ENCODE data around the gene DOCK1.

DOCK1 gene

GRCh38 chr10:127326883-127327282, 421.7 kb downstream of the DOCK1 start:
- no peak for DNase-seq

- DNase-seq: no peak
These were observed 426.5 kb downstream of the DOCK1 start for GRCh38 chr10:127331696-127332095.

- no peak for DNase-seq
These were observed 427.4 kb downstream of the DOCK1 start for GRCh38 chr10:127332631-127333030.

GRCh38 chr10:127337801-127338200, 432.6 kb downstream of the DOCK1 start:
- DNase-seq: no peak

- DNase-seq: no peak
These were observed 433.3 kb downstream of the DOCK1 start for GRCh38 chr10:127338399-127339110.

GRCh38 chr10:127343821-127344220, 438.6 kb downstream of the DOCK1 start:
- DNase-seq: no peak

- DNase-seq: no peak
These were observed 439.1 kb downstream of the DOCK1 start for GRCh38 chr10:127344346-127344745.

GRCh38 chr10:127345231-127345965, 440.2 kb downstream of the DOCK1 start:
- DNase-seq: no peak

GRCh38 chr10:127346604-127347003, 441.4 kb downstream of the DOCK1 start:
- no peak for DNase-seq

- DNase-seq: no peak
These were observed 442.2 kb downstream of the DOCK1 start for GRCh38 chr10:127347202-127347959.

- DNase-seq: no peak
These were observed 444.5 kb downstream of the DOCK1 start for GRCh38 chr10:127349737-127350136.

GRCh38 chr10:127351542-127351941, 446.3 kb downstream of the DOCK1 start:
- DNase-seq: no peak

- DNase-seq: no peak
These were observed 448.3 kb downstream of the DOCK1 start for GRCh38 chr10:127353544-127353943.

- DNase-seq: no peak
These were observed 449.0 kb downstream of the DOCK1 start for GRCh38 chr10:127354255-127354654.

GRCh38 chr10:127354992-127355391, 449.8 kb downstream of the DOCK1 start:
- no peak for DNase-seq

- no peak for DNase-seq
These were observed 451.1 kb downstream of the DOCK1 start for GRCh38 chr10:127356360-127356759.

- DNase-seq: no peak
These were observed 452.0 kb downstream of the DOCK1 start for GRCh38 chr10:127357265-127357664.

- no peak for DNase-seq
These were observed 453.1 kb downstream of the DOCK1 start for GRCh38 chr10:127358337-127358736.

GRCh38 chr10:127364034-127364433, 458.8 kb downstream of the DOCK1 start:
- DNase-seq: no peak

- DNase-seq: no peak
These were observed 462.9 kb downstream of the DOCK1 start for GRCh38 chr10:127368101-127368500.

GRCh38 chr10:127368929-127369328, 463.7 kb downstream of the DOCK1 start:
- no peak for DNase-seq

- no peak for DNase-seq
These were observed 465.4 kb downstream of the DOCK1 start for GRCh38 chr10:127370601-127371000.

- DNase-seq: no peak
These were observed 467.1 kb downstream of the DOCK1 start for GRCh38 chr10:127372361-127372760.

Measured in midbrain (tissue), 1 donor.